H9 (cell line): ENCODE measurements around the gene BCAT1. TPM values are rescaled to one million over a fixed set of nuclear protein-coding genes. Genes with fewer than 3 reads are reported as not detected.

Experiments
- DNase-seq: peaks from one replicate; pipeline ENCODE4 v3.0.0-alpha.2; 2017
- H2AFZ ChIP-seq: one replicate; pipeline ENCODE4 v1.6.1; 2013; ENCODE audit warnings: mild to moderate bottlenecking, low read length, control low read depth, moderate library complexity
- H2AK5ac ChIP-seq: 2 replicates; pipeline ENCODE4 v1.6.1; 2013; ENCODE audit warnings: low read length, control low read depth, mixed read lengths; ENCODE audit not compliant: insufficient read length
- H2BK120ac ChIP-seq: one replicate; pipeline ENCODE4 v1.6.1; 2013; ENCODE audit warnings: low read depth, mild to moderate bottlenecking, low read length, control low read depth, inconsistent platforms; ENCODE audit not compliant: poor library complexity, severe bottlenecking
- H2BK12ac ChIP-seq: 2 replicates; pipeline ENCODE4 v1.6.1; 2013; ENCODE audit warnings: low read length, control low read depth, mixed read lengths, low read depth; ENCODE audit not compliant: insufficient read length
- H2BK15ac ChIP-seq: 2 replicates; pipeline ENCODE4 v1.6.1; 2013; ENCODE audit warnings: low read depth, low read length, control low read depth
- H2BK20ac ChIP-seq: one replicate; pipeline ENCODE4 v1.6.1; 2013; ENCODE audit warnings: low read depth, mild to moderate bottlenecking, low read length, control low read depth, inconsistent platforms; ENCODE audit not compliant: poor library complexity, severe bottlenecking
- H2BK5ac ChIP-seq: 2 replicates; pipeline ENCODE4 v1.6.1; 2013; ENCODE audit warnings: low read length, control low read depth, mixed read lengths; ENCODE audit not compliant: insufficient read length
- H3K14ac ChIP-seq: 2 replicates; pipeline ENCODE4 v1.6.1; 2013; ENCODE audit warnings: low read length, control low read depth; ENCODE audit not compliant: insufficient read depth
- H3K18ac ChIP-seq: 2 replicates; pipeline ENCODE4 v1.6.1; 2013; ENCODE audit warnings: low read depth, mild to moderate bottlenecking, mixed read lengths, low read length, control low read depth; ENCODE audit not compliant: insufficient read length
- H3K23ac ChIP-seq: 2 replicates; pipeline ENCODE4 v1.6.1; 2013; ENCODE audit warnings: low read length, control low read depth, mixed read lengths, low read depth; ENCODE audit not compliant: insufficient read length
- H3K23me2 ChIP-seq: 2 replicates; pipeline ENCODE4 v1.6.1; 2013; ENCODE audit warnings: low read depth, mild to moderate bottlenecking, mixed read lengths, low read length, control low read depth; ENCODE audit not compliant: insufficient read length, poor library complexity, severe bottlenecking
- H3K27ac ChIP-seq: 2 replicates; pipeline ENCODE4 v1.5.1; 2013; ENCODE audit warnings: low read length, control low read depth, mixed read lengths, low read depth; ENCODE audit not compliant: insufficient read length
- H3K27me3 ChIP-seq: 2 replicates; pipeline ENCODE4 v1.6.1; 2013; ENCODE audit warnings: low read length, control low read depth, inconsistent platforms; ENCODE audit not compliant: insufficient read depth
- H3K4ac ChIP-seq: 2 replicates; pipeline ENCODE4 v1.6.1; 2013; ENCODE audit warnings: low read depth, mild to moderate bottlenecking, control low read depth, inconsistent platforms, low read length, moderate library complexity
- H3K4me1 ChIP-seq: 2 replicates; pipeline ENCODE4 v1.6.1; 2013; ENCODE audit warnings: low read length, control low read depth, inconsistent platforms; ENCODE audit not compliant: insufficient read depth
- H3K4me2 ChIP-seq: 2 replicates; pipeline ENCODE4 v1.6.1; 2013; ENCODE audit warnings: low read length, control low read depth, mixed read lengths; ENCODE audit not compliant: insufficient read length, insufficient read depth
- H3K56ac ChIP-seq: 2 replicates; pipeline ENCODE4 v1.6.1; 2013; ENCODE audit warnings: low read depth, mild to moderate bottlenecking, mixed read lengths, low read length, control low read depth; ENCODE audit not compliant: insufficient read length
- H3K79me1 ChIP-seq: 2 replicates; pipeline ENCODE4 v1.6.1; 2013; ENCODE audit warnings: low read depth, mild to moderate bottlenecking, moderate library complexity, low read length, control low read depth, inconsistent platforms; ENCODE audit not compliant: insufficient read depth, poor library complexity, severe bottlenecking
- H3K79me2 ChIP-seq: 2 replicates; pipeline ENCODE4 v1.6.1; 2013; ENCODE audit warnings: low read length, control low read depth, inconsistent platforms; ENCODE audit not compliant: insufficient read depth
- H3K9ac ChIP-seq: 2 replicates; pipeline ENCODE4 v1.6.1; 2013; ENCODE audit warnings: low read length, control low read depth, mixed read lengths; ENCODE audit not compliant: insufficient read length; ENCODE audit errors: extremely low read depth
- H3K9me3 ChIP-seq: one replicate; pipeline ENCODE4 v1.6.1; 2013; ENCODE audit warnings: low read depth, low read length, inconsistent platforms; ENCODE audit not compliant: control insufficient read depth
- H3T11ph ChIP-seq: one replicate; pipeline ENCODE4 v1.6.1; 2013; ENCODE audit warnings: mild to moderate bottlenecking, low read length, control low read depth, inconsistent platforms
- H4K20me1 ChIP-seq: one replicate; pipeline ENCODE4 v1.6.1; 2013; ENCODE audit not compliant: control insufficient read depth, insufficient read length, insufficient read depth
- H4K5ac ChIP-seq: 2 replicates; pipeline ENCODE4 v1.6.1; 2013; ENCODE audit warnings: low read depth, mild to moderate bottlenecking, mixed read lengths, low read length, control low read depth; ENCODE audit not compliant: insufficient read length
- H4K8ac ChIP-seq: replicated peaks from 2 replicates; pipeline ENCODE4 v1.6.1; 2013; ENCODE audit warnings: low read length, control low read depth, mixed read lengths, low read depth; ENCODE audit not compliant: insufficient read length
- H4K91ac ChIP-seq: 2 replicates; pipeline ENCODE4 v1.6.1; 2013; ENCODE audit warnings: low read depth, mild to moderate bottlenecking, moderate library complexity, mixed read lengths, low read length, control low read depth; ENCODE audit not compliant: insufficient read length
- H3K27ac Mint-ChIP-seq, 3 experiments: 2 replicates in 2 of 3; 3 replicates in 1 of 3; pipeline ENCODE4 v1.8.0; 2020 to 2021; ENCODE audit warnings: mixed read lengths in 3 of 3, mild to moderate bottlenecking in 1 of 3, moderate library complexity in 1 of 3
- H3K27me3 Mint-ChIP-seq: 2 replicates; pipeline ENCODE4 v1.8.0; 2021; ENCODE audit warnings: low read depth, mild to moderate bottlenecking, moderate library complexity, mixed read lengths
- H3K36me3 Mint-ChIP-seq, 3 experiments: 2 replicates in 2 of 3; 3 replicates in 1 of 3; pipeline ENCODE4 v1.8.0; 2020 to 2021; ENCODE audit warnings: low read depth in 3 of 3, mixed read lengths in 3 of 3; ENCODE audit not compliant: insufficient read depth in 1 of 3
- H3K4me1 Mint-ChIP-seq, 2 experiments: 2 replicates each; pipeline ENCODE4 v1.8.0; 2020; ENCODE audit warnings: mixed read lengths in 2 of 2
- H3K4me3 Mint-ChIP-seq, 2 experiments: 2 replicates in 1 of 2; 3 replicates in 1 of 2; pipeline ENCODE4 v1.8.0; 2020 to 2021; ENCODE audit warnings: mild to moderate bottlenecking in 2 of 2, mixed read lengths in 2 of 2, moderate library complexity in 1 of 2
- H3K9me3 Mint-ChIP-seq, 2 experiments: 2 replicates in 1 of 2; 3 replicates in 1 of 2; pipeline ENCODE4 v1.8.0; 2020; ENCODE audit warnings: mild to moderate bottlenecking in 2 of 2, mixed read lengths in 2 of 2, moderate library complexity in 1 of 2
- WGBS: extraction: QIAGEN DNeasy Blood & Tissue Kit; methylation state at CpG from one replicate; pipeline ENCODE4 v1.1.7; 2013; ENCODE audit warnings: missing lambda C conversion rate, low lambda C conversion rate, mixed read lengths; ENCODE audit not compliant: insufficient read length; ENCODE audit errors: extremely low coverage; 5-methylcytosine and 5-hydroxymethylcytosine counted together
- total RNA-seq: library from RNA; stranded (reverse); gene quantifications from 2 replicates; pipeline ENCODE4 v1.2.1, GENCODE V29; 2021
- TF ChIP-seq, protein P1 (sequence below): fragments of 200-600 bp; sonication (generic); conservative IDR thresholded peaks from 3 replicates; pipeline ENCODE4 v1.8.0; 2021; ENCODE audit warnings: antibody characterized with exemption, mild to moderate bottlenecking

Gene BCAT1
- total RNA-seq, 1 experiment from 2014 or later: 244 TPM

DNA sequence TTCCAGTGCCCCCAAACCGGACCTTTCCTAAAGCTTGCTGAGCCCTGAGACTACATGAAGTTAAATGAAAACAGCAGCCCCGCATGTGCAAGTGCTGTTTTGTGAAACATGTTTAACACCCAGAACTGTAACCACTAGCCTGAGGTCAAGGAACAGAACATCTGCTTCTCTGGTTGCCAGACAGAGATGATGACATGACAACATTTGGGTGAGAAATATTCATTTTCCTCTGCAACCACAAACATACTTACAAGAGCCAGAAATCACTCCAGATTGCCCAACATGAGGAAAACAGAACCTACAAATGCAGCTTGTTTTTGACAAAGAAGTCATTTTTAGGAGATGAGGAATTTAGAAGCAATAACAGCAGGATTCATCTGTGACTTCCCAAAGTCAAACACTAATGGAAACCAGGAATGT lies 110.4 kb downstream of the BCAT1 start:
- Histone ChIP-seq H3T11ph (no peak overlapping the region), H4K91ac (no peak overlapping the region), H3K18ac (no peak overlapping the region), H2BK15ac (no peak overlapping the region), H3K4ac (no peak overlapping the region), H3K27me3 (no peaks in the 10 kb centered on the region), H2BK20ac (no peak overlapping the region), H4K8ac (no peak overlapping the region), H2BK120ac (no peak overlapping the region), H3K27ac (no peak overlapping the region), H3K4me1 (no peaks in the 10 kb centered on the region), H2BK5ac (no peak overlapping the region), H3K4me2 (no peak overlapping the region), H3K9me3 (no peaks in the 10 kb centered on the region), H3K56ac (no peak overlapping the region), H3K79me2 (no peaks in the 10 kb centered on the region), H2BK12ac (no peak overlapping the region), H4K20me1 (no peaks in the 10 kb centered on the region), H3K9ac (no peak overlapping the region), H3K23me2 (no peaks in the 10 kb centered on the region), H3K79me1 (no peaks in the 10 kb centered on the region), H3K14ac (no peak overlapping the region), H4K5ac (no peak overlapping the region), H3K23ac (no peak overlapping the region), H2AFZ (no peak overlapping the region), H2AK5ac (no peak overlapping the region)
- H3K36me3 Mint-ChIP-seq: peaks cover 26 to 79% (median 54%) of the 10 kb centered on the region in 3 experiments
- TF ChIP-seq, protein P1, sequence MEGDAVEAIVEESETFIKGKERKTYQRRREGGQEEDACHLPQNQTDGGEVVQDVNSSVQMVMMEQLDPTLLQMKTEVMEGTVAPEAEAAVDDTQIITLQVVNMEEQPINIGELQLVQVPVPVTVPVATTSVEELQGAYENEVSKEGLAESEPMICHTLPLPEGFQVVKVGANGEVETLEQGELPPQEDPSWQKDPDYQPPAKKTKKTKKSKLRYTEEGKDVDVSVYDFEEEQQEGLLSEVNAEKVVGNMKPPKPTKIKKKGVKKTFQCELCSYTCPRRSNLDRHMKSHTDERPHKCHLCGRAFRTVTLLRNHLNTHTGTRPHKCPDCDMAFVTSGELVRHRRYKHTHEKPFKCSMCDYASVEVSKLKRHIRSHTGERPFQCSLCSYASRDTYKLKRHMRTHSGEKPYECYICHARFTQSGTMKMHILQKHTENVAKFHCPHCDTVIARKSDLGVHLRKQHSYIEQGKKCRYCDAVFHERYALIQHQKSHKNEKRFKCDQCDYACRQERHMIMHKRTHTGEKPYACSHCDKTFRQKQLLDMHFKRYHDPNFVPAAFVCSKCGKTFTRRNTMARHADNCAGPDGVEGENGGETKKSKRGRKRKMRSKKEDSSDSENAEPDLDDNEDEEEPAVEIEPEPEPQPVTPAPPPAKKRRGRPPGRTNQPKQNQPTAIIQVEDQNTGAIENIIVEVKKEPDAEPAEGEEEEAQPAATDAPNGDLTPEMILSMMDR: no peak
- no peaks in the 10 kb centered on the region for H3K27me3 Mint-ChIP-seq
- no peak overlapping the region for H3K4me3 Mint-ChIP-seq
- WGBS: no CpG with 5 or more reads among the region's 2 CpGs
- H3K4me1 Mint-ChIP-seq: no peaks in the 10 kb centered on the region
- peak overlapping the region in 1 of 3 experiments; percentile 29; a peak in 2 of 7 replicates for H3K27ac Mint-ChIP-seq
- DNase-seq: no peak
- no peaks in the 10 kb centered on the region for H3K9me3 Mint-ChIP-seq
